ENCODE measurements around the gene NR2F1-AS1. TPM values are rescaled to one million over a fixed set of nuclear protein-coding genes. Genes with fewer than 3 reads are reported as not detected.
A peak's percentile ranks its signal among the peaks of the same experiment; 100 is the strongest.
"Not testable (repeated sequence)": the region's sequence is repeated elsewhere in the genome, so short reads cannot be mapped to it uniquely, and the experiment has no call there.

The NR2F1-AS1 gene
- polyA plus RNA-seq, 12 donors: 2.9 to 13.1 (median 5.0) TPM; not detected in 1

DNA sequence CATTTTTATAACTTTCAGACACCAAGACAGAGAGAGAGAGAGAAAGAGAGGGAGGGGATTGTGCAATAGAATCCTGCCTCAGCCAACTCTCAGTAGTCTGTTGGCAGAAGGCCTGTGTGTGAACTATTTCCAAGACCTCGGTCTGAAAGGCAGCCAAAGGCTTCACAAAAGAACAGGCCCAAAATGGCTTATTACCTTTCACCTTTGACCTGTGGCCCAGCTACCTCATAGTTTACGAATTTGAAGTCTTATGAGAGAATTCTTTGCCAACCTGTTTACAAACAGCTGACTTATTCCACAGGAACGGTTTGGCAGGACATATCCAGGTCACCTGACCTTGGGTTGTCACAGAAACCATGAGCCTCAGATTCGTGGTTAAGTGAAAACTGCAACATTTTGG, 48.6 kb downstream of the NR2F1-AS1 start:
- peak; percentile 85 for DNase-seq

DNA sequence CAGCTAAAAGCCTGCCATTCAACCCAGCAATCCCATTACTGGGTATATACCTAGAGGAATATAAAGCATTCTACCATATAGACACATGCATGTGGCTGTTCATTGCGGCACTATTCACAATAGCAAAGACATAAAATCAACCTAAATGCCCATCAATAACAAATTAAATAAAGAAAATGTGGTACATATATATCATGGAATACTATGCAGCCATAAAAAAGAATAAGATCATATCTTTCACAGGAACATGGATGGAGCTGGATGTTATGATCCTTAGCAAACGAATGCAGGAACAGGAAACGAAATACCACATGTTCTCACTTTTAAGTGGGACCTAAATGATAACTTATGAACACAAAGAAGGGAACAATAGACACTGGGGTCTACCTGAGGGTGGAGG, 59.2 kb downstream of the NR2F1-AS1 start:
- DNase-seq: not testable (repeated sequence)

DNA sequence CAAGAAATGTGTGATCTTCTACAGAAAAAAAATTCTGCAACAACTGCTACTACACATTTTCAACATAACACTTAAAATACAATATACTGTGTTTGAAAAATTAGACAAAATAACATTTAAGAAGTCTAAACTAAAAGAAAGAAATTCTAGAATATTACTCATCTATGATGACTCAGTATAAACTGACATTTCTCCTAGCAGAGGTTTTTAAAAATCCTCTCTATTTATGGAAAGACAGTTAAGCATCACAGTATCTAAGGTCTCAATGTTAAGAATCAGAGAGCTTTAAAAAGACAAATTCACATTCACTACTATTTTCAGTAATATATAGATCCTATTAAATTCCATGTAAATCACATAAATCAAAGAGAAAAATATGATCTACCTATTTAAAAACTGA, 61.3 kb downstream of the NR2F1-AS1 start:
- no peak for DNase-seq

DNA sequence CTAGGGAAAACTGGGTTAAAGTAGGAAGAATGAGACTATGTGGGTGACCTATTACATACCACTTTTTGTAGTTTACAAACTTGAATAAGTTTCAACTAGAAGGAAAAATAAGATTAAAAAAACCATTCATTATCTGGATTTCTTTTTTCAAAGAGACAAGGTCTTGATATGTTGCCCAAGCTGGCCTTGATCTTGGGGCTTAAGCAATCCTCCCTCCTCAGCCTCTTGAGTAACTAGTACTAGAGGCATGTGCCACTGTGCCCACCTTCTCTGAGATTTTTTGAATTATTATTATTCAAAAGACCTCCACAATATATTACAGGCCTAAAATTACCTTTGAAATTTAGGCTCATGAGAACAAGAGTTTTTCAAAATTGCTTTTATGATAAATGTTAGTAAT, 63.2 kb downstream of the NR2F1-AS1 start:
- no peak for DNase-seq

DNA sequence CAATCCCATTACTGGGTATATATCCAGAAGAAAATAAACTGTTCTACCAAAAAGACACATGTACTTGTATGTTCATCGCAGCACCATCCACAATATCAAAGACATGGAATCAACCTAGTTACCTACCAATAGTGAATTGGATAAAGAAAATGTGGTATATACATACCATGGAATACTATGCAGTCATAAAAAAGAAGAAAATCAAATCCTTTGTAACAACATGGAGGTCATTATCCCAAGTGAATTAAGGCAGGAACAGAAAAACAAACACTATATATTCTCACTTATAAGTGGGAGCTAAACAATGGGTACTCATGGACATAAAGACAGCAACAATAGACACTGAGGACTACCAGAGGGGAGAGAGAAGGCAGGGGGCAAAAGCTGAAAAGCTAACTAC, 67.7 kb downstream of the NR2F1-AS1 start:
- DNase-seq: no peak

DNA sequence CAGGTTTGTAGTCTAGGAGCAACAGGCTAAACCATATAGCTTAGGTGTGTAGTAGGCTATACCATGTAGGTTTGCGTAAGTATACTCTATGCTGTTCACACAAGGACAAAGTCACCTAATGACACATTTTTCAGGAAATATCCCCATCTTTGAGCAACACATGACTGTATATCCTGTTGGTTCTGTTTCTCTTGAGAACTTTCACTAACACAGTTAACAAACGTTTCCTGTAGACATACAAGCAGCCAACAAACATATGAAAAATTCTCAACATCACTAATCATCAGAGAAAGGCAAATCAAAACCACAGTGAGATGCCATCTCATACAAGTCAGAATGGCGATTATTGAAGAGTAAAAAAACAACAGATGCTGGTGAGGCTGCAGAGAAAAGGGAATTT, 68.2 kb downstream of the NR2F1-AS1 start:
- DNase-seq: no peak

DNA sequence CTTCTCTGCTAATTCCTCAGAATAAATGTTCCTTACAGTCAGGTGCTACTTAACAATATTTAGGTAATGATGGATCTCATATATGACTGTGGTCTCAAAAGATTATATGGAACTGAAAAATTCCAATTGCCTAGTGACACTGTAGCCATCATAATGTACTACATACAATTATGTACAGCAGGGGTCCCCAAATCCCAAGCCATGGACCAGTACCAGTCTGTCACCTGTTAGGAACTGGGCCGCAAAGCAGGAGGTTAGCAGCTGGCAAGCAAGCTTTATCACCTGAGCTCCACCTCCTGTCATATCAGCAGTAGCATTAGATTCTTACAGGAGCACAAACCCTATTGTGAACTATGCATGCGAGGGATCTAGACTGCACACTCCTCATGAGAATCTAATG, 69.6 kb downstream of the NR2F1-AS1 start:
- no peak for DNase-seq

DNA sequence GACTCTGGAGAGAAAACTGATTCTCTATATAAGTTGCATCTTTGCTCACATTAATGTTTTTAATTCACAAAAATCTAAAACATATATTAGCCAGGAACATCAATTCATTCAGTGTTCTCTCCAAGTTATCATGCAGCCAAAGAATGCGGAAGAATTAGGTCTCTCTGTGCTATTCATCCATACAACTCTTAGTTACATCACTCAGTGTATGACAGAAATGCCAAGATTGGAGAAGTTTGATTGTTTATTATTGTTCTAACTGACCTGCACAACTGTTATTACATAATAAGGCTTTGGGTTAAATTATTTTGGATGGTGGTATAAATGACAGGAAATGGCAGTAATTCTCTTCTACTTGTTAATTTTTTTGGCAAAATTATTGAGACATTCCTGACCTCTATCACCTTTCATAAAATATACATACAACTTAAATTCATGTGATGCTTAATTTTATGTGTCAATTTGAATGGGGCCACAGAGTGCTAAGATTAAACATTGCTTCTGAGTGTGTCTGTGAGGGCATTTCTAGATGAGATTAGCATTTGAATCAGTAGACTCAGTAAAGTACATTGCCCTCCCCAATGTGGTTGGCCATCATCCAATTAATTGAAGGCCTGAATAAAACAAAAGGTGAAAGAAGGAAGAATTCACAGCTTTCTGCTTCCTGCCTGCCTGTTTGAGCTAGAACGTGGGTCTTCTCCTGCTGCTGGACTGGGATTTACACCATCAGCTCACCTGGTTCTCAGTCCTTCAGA, 70.2 kb downstream of the NR2F1-AS1 start:
- no peak for DNase-seq

DNA sequence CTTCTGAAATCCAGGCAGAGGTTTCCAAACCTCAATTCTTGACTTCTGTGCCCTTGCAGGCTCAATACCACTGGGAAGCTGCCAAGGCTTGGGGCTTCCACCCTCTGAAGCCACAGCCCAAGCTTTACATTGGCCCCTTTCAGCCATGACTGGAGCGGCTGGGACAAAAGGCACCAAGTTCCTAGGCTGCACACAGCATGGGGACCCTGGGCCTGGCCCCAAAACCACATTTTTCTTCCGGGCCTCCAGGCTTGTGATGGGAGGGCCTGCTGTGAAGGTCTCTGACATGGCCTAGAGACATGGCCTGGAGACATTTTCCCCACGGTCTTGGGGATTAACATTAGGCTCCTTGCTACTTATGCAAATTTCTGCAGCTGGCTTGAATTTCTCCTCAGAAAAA, 75.5 kb downstream of the NR2F1-AS1 start:
- not testable (repeated sequence) for DNase-seq

DNA sequence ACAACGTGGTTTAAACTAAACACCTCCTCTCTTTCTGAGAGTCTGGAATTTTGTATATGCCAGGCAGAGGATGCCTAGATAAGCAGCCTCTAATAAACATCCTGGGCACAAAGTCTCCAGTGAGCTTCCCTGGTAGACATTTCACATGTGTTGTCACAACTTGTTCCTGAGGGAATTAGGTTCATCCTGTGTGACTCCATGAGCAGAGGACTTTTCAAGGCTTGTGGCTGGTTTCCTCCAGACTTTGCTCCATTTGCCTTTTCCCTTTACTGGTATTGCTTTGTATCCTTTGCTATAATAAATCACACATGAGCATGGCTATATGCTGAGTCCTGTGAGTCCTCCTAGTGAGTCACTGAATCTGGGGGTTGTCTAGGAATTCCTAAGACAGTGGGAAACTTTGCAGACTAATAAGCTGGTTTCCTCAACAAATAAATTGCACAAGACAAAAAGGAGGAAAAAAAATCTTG, 77.4 kb downstream of the NR2F1-AS1 start:
- DNase-seq: no peak

DNA sequence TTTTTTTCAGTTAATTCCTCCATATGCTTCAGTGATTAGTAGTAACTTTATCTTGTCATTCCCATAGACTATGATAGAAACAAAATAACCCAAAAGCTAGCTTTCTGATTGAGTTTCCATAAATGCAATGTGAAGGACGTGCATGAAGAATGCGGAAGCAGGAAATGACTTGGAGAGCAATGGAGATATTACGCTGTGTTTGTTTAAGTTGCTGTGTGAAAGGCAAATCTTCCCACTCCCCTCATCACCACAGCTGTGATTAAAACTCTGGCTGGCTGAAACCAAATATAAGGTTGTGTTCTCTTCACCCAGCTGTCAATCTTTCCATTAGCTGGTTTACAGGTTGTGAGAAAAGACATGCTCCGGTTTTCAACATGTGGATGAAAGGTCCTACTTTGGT, 83.9 kb downstream of the NR2F1-AS1 start:
- no peak for DNase-seq

DNA sequence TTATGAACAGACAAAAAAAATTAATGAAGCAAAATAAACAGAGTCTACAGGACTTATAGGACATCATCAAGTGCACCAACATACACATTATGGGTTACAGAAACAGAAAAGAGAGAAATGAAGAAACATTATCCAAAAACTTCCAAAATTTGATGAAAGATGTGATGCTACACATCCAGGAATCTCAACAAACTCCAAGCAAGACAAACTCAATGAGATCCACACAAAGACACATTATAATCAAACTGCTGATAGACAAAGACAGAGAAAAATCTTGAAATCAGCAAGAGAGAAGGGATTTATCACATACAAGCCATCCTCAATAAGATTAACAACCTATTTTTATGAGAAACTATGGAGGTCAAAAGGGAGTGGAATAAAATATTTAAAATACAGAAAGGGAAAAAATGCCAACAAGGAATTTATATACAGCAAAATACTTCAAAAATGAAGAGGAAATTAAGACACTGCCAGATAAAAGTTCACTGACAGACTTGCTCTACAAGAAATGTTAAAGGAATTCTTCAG, 101.0 kb downstream of the NR2F1-AS1 start:
- no peak for DNase-seq

DNA sequence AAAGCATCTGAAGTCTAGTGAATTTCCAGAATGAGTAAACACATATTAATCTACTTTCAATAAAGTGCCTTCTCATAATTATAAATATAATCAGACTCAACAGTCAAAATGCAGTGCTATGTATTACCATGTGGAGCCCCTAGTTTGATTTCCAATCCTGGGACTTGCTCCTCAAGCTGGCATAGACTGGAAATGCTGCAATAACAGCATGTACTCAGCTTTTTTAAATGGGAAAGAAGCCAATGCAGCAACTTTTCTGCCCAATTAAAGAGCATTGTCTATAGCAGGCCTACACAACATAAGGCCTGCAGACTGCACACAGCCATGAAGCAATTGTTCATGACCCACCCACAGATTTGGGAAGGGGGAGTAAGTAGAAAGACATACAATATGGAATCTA, 103.2 kb downstream of the NR2F1-AS1 start:
- no peak for DNase-seq

DNA sequence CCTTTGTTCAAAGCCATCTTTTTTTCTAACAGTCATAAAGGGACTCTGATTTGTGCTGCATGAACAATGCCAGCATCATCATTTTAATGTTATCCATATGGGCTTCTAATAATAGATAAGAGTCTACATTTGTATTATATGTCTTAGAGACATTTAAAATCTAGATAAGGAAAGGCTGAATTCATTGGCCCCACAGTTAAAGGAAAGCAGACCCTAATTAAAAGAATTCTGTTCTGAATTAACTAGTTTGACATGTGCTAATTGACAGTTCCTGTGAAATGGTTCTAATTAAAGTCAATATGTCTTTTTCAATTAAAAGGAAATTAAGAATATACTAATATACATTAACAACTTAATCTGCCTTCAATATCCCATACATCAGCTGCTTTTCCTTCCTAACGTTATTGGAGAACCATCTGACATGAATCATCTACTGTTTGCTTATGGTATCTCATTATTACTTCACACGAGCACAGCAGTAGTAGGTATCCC, 104.7 kb downstream of the NR2F1-AS1 start:
- DNase-seq: no peak

DNA sequence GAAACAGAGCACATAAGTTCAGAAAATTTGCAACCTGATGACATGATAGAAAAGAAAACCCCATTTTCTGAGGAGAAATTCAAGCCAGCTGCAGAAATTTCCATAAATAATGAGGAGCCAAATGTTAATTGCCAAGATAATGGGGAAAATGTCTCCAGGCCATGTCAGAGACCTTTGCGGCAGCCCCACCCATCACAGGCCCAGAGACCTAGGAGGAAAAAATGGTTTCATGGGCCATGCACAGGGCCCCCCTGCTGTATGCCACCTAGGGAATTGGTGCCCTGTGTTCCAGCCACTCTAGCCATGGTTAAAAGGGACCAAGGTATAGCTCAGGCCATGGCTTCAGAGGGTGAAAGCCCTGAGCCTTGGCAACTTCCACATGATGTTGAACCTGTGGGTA, 118.1 kb downstream of the NR2F1-AS1 start:
- no peak for DNase-seq

DNA sequence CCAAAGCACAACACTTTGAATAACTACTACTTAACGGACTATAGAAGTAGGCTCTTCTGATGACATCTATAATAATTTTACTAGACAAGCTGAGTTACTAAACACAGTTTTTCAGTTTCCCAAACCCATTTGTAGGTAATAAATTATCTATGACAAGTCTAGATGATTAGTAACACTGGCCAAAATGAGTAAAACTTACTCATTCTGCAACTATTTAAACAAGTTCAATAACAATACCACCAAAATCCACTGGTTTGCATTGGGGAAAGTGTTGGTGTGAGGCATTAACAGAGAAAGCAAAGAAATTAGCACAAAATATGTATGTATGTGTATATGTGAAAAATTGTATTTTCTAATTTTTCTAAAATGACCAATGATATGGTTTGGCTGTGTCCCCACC, 119.3 kb downstream of the NR2F1-AS1 start:
- no peak for DNase-seq

DNA sequence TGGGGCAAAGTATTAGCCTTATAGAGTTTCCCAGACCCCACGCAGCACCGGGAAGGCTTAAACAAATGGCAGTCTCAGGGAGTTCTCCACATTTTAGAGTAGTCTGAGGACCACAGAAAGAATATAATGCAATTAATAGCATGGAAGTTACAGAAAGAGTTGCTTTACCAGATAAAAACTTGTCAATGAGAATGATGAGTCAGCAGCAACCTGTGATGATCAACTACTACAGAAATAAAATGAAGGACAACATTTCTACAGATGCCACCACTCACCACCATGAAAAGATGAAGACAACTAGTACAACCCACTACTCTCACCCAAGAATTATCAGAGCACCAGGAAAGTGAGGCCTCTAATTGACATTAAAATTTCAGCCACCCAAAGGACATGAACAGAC, 120.7 kb downstream of the NR2F1-AS1 start:
- no peak for DNase-seq

DNA sequence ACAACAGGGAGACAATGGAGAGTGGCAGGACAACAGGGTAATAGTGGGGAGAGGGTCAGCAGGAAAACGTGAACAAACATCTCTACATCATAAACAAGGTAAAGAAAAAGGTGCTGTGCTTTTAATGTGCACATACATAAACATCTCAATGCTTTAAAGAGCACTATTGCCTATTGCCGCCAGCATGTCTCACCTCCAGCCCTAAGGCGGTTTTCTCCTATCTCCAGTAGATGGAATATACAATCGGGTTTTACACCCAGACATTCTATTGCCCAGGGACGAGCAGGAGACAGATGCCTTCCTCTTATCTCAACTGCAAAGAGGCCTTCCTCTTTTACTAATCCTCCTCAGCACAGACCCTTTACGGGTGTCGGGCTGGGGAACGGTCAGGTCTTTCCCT, 124.2 kb downstream of the NR2F1-AS1 start:
- not testable (repeated sequence) for DNase-seq

DNA sequence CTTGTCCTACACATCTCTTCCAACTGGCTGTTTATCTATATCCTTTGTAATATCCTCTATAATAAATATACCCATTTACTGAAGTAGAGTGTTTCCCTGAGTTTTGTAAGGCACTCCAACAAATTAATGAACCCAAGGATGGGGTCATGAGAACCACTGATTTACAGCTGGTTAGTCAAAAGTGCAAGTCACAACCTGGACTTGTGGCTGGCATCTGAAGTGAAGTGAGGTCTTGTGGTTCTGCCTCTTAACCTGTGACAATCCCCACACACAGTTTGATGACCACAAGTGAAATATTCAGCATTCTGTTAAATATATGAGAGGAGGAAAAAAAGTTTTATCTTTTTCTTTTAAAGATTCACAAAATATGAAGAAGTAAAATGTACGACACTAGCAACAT, 126.1 kb downstream of the NR2F1-AS1 start:
- no peak for DNase-seq

DNA sequence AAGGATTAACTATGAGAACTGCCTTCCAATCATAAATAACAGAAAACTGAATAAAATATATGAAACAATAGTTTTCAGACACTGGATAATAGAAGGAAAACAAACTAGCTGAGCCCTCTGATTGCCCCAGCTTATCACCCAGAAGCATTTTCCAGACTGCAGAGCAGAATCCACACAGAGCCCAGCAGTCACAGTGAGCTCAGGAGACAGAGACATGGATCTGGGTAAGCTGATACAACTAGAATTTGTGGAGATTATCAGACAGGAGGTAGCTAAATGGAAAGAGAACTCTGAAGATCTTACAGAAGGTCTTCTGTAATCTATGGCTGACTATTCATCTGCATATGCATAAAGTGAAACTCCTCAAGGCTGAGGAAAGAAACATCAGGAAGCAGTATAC, 128.8 kb downstream of the NR2F1-AS1 start:
- no peak for DNase-seq

DNA sequence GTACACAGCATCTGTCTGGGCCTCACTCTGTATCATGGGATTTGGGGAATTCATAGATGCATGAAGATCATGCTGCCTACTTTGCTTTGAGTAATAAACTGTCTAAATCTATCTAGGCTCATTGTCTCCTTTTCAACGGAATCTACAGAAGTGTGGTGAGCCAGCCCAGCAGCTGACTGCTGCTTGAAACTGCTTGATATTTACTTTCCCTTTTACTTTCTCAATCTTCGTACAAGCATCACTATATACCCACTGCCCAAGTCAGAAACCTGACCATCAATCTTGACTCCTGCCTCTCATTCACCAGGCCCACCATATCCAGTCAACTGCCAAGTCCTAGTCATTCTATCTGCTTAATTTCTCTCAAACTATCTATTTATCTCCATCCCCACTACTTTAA, 142.9 kb downstream of the NR2F1-AS1 start:
- no peak for DNase-seq

DNA sequence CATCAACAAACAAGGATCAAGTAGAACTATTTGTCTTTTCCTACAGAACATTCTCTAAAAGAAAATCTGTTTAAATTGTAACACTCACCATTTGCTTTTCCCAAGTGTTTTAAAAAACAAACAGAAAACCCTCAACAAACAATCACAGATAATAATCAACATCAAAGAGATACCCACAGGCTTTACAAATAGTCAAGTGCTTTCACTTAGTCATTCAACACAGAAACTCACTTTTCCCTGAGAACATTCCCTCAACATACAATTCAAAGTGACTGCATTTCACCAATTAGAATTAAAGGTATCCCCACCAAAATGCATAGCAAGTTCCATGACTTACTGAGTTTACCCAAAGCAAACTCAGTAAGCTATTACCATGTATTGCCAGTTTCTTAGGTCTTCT, 144.9 kb downstream of the NR2F1-AS1 start:
- DNase-seq: no peak

DNA sequence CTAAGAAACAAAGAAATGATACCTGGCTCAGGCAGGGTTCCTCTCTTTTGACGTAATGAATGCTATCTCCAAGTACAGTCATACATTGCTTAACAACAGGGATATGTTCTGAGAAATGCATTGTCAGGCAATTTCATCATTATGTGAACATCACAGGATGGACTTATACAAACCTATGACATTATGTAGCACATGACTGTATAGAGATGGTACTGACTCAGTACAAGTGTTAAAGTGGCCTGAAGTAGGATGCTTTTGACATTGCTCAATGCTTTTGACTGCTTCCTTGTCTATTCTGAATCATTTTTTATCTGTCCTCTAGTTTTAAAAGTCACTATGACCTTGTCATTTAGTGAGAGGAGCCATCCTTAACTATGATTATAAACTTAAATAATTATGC, 147.6 kb downstream of the NR2F1-AS1 start:
- no peak for DNase-seq

DNA sequence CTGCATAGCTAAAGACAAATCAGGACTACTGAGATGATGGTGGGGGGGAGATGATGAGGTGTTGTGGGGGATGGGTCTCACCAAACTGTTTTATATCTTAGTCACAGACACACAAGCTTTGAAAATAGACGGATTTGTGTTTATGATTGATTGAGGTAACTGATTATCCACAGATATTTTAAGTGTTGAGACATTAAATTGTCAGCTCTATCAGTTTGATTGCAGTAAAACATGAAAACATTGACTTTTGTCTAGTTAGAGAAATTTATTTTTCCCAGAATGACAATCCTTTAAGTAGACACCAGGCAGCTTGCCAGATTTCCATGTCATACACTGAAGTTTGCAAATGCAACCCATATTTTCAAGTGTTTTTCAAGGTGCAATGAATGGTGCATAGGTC, 149.8 kb downstream of the NR2F1-AS1 start:
- no peak for DNase-seq

Data from muscle of arm (tissue), 12 donors.